NCI-H2171 treated with DMSO at 0.1 percent for 48 hours (cell line): ENCODE data around the gene DGKH.

Experiments
- DNase-seq: peaks from one replicate; lab custom pipeline; 2025; lab: John Stamatoyannopoulos, UW

DGKH gene

GRCh38 chr13:42039946-42040729 lies 8.3 kb upstream of the DGKH start:
- DNase-seq, result peak; percentile 46

GRCh38 chr13:42040730-42041010 lies 7.8 kb upstream of the DGKH start:
- no peak for DNase-seq

- DNase-seq, result peak; percentile 42
Measured at GRCh38 chr13:42041011-42041683, 7.3 kb upstream of the DGKH start.

- DNase-seq, result no peak
Measured at GRCh38 chr13:42041684-42042035, 6.8 kb upstream of the DGKH start.

GRCh38 chr13:42043676-42044075 lies 4.8 kb upstream of the DGKH start:
- no peak for DNase-seq

GRCh38 chr13:42046448-42046847 lies 2.0 kb upstream of the DGKH start:
- no peak for DNase-seq

- peak; percentile 35 for DNase-seq
Measured at GRCh38 chr13:42047561-42048341, 697 bp upstream of the DGKH start.

GRCh38 chr13:42048684-42049453 lies 421 bp downstream of the DGKH start:
- DNase-seq, result peak; percentile 51

GRCh38 chr13:42049454-42049813 lies 986 bp downstream of the DGKH start:
- no peak for DNase-seq

- DNase-seq, result no peak
Measured at GRCh38 chr13:42054798-42055499, 6.5 kb downstream of the DGKH start.

GRCh38 chr13:42055500-42056085 lies 7.1 kb downstream of the DGKH start:
- DNase-seq, result no peak

GRCh38 chr13:42056146-42056545 lies 7.7 kb downstream of the DGKH start:
- no peak for DNase-seq

GRCh38 chr13:42056583-42056982 lies 8.1 kb downstream of the DGKH start:
- no peak for DNase-seq

- no peak for DNase-seq
Measured at GRCh38 chr13:42057918-42058530, 9.6 kb downstream of the DGKH start.

- DNase-seq, result no peak
Measured at GRCh38 chr13:42061943-42062342, 13.5 kb downstream of the DGKH start.

- DNase-seq, result no peak
Measured at GRCh38 chr13:42063105-42063504, 14.7 kb downstream of the DGKH start.

GRCh38 chr13:42064259-42064658 lies 15.8 kb downstream of the DGKH start:
- DNase-seq, result no peak

GRCh38 chr13:42064966-42065365 lies 16.5 kb downstream of the DGKH start:
- no peak for DNase-seq

GRCh38 chr13:42065414-42065813 lies 17.0 kb downstream of the DGKH start:
- DNase-seq, result no peak

- no peak for DNase-seq
Measured at GRCh38 chr13:42066542-42066941, 18.1 kb downstream of the DGKH start.

- no peak for DNase-seq
Measured at GRCh38 chr13:42068886-42069285, 20.4 kb downstream of the DGKH start.
